CD4-positive, alpha-beta T cell (primary cell): ENCODE data around the gene WDR59. TPM values are rescaled to one million over a fixed set of nuclear protein-coding genes. Genes with fewer than 3 reads are reported as not detected.
"Not testable (repeated sequence)": the region's sequence is repeated elsewhere in the genome, so short reads cannot be mapped to it uniquely, and the experiment has no call there.

Source experiments
- ATAC-seq: fragments of 200-7000 bp; cut with Tn5 transposase; one replicate; pipeline ENCODE4 v1.10.0; 2022; ENCODE audit warnings: mild to moderate bottlenecking; ENCODE audit not compliant: poor library complexity
- CTCF ChIA-PET: fragments of 350-600 bp; sonication (Branson Sonifier 250); formaldehyde crosslinking; loops from one replicate; lab custom pipeline; 2021; ENCODE audit warnings: antibody characterized with exemption, inconsistent platforms; lab: Charles Lee
- POLR2A ChIA-PET: fragments of 350-600 bp; sonication (Branson Sonifier 250); formaldehyde crosslinking; loops from one replicate; lab custom pipeline; 2021; ENCODE audit warnings: antibody characterized with exemption, inconsistent platforms; lab: Charles Lee
- DNase-seq, 14 experiments: peaks; one replicate each; pipeline ENCODE4 v3.0.0-alpha.2; 2013 to 2020; ENCODE audit warnings: mixed read lengths in 2 of 14
- H3K27ac ChIP-seq, 2 donors: one replicate each; pipeline versions ENCODE4 v1.5.1 to v1.7.0; 2013; ENCODE audit warnings: low read length in 2 of 2, low read depth in 1 of 2, mild to moderate bottlenecking in 1 of 2
- H3K27me3 ChIP-seq, 2 experiments: 1 replicate in 1 of 2; 2 replicates in 1 of 2; pipeline versions ENCODE4 v1.6.1 to v1.7.0; 2013; ENCODE audit warnings: low read length in 2 of 2, control low read depth in 1 of 2, mild to moderate bottlenecking in 1 of 2, moderate library complexity in 1 of 2; ENCODE audit not compliant: insufficient read depth in 2 of 2, control insufficient read depth in 1 of 2
- H3K36me3 ChIP-seq: one replicate; pipeline ENCODE4 v1.6.1; 2013; ENCODE audit warnings: low read length, control low read depth; ENCODE audit not compliant: insufficient read depth
- H3K4me1 ChIP-seq: one replicate; pipeline ENCODE4 v1.6.1; 2013; ENCODE audit warnings: low read length, control low read depth; ENCODE audit not compliant: insufficient read depth
- H3K4me3 ChIP-seq: one replicate; pipeline ENCODE4 v1.5.1; 2013; ENCODE audit warnings: mild to moderate bottlenecking, low read length, moderate library complexity
- H3K9me3 ChIP-seq, 2 experiments: 1 replicate in 1 of 2; 2 replicates in 1 of 2; pipeline versions ENCODE4 v1.6.1 to v1.7.0; 2013; ENCODE audit warnings: low read length in 2 of 2, mild to moderate bottlenecking in 2 of 2, control low read depth in 1 of 2, moderate library complexity in 1 of 2; ENCODE audit not compliant: control insufficient read depth in 1 of 2, insufficient read depth in 1 of 2
- H3K27ac Mint-ChIP-seq: one replicate; pipeline ENCODE4 v1.8.0; 2020; ENCODE audit warnings: mixed read lengths
- H3K27me3 Mint-ChIP-seq: one replicate; pipeline ENCODE4 v1.8.0; 2021; ENCODE audit warnings: mixed read lengths
- H3K36me3 Mint-ChIP-seq: one replicate; pipeline ENCODE4 v1.8.0; 2021; ENCODE audit warnings: low read depth, mixed read lengths
- H3K4me1 Mint-ChIP-seq: one replicate; pipeline ENCODE4 v1.8.0; 2021; ENCODE audit warnings: low read depth, mixed read lengths
- H3K4me3 Mint-ChIP-seq: one replicate; pipeline ENCODE4 v1.8.0; 2020; ENCODE audit warnings: mild to moderate bottlenecking, mixed read lengths
- H3K9me3 Mint-ChIP-seq: one replicate; pipeline ENCODE4 v1.8.0; 2020; ENCODE audit warnings: mixed read lengths
- CTCF ChIP-seq: fragments of 200-600 bp; IDR thresholded peaks from one replicate; pipeline ENCODE4 v1.8.0; 2022; ENCODE audit warnings: antibody characterized with exemption, mild to moderate bottlenecking
- intact Hi-C, 2 experiments: fragments of 100-400 bp; cut with DNase I in 1 of 2; cut with micrococcal nuclease in 1 of 2; formaldehyde crosslinking; loops; one replicate each; pipeline versions ENCODE4 v1.15.1 to v1.9.0; 2023 to 2025; cut with DNase I, micrococcal nuclease
- total RNA-seq, 174 experiments: library from RNA in 2 of 174; stranded (reverse) in 2 of 174; gene quantifications; one replicate each; pipeline ENCODE4 v1.2.3 and lab custom pipeline; 2021 to 2026

The WDR59 gene
- total RNA-seq, 2 experiments from 2014 or later = 60.2 to 67.2 TPM

- Histone ChIP-seq H3K27ac (no peak overlapping the region), H3K4me1 (no peaks in the 10 kb centered on the region), H3K36me3 (no peaks in the 10 kb centered on the region), H3K27me3 (no peaks in the 10 kb centered on the region), H3K9me3 (no peaks in the 10 kb centered on the region), H3K4me3 (no peak overlapping the region)
- DNase-seq (no peak), ATAC-seq (no peak)
- no peaks in the 10 kb centered on the region for H3K9me3 Mint-ChIP-seq
- H3K27me3 Mint-ChIP-seq = no peaks in the 10 kb centered on the region
- intact Hi-C loops = no loop called here
- ChIA-PET POLR2A (interaction anchor here (0.9 kb wide), 1 partner anchor 15 kb away, joined by 3 read pairs; no protein-coding TSS in a partner anchor), CTCF (interaction anchor here (0.6 kb wide), 1 partner anchor 34 kb away, joined by 3 read pairs; no protein-coding TSS in a partner anchor)
- no peaks in the 10 kb centered on the region for H3K4me1 Mint-ChIP-seq
- no peak for TF ChIP-seq CTCF
- H3K27ac Mint-ChIP-seq = no peak overlapping the region
- H3K4me3 Mint-ChIP-seq = no peak overlapping the region
- H3K36me3 Mint-ChIP-seq = no peaks in the 10 kb centered on the region
Observed at GRCh38 chr16:74847202-74847601, 137.7 kb downstream of the WDR59 start.

- POLR2A ChIA-PET = interaction anchor here (0.9 kb wide), 1 partner anchor 15 kb away, joined by 3 read pairs; no protein-coding TSS in a partner anchor
Observed at GRCh38 chr16:74846714-74847113, 138.2 kb downstream of the WDR59 start.

GRCh38 chr16:74844041-74844980, 140.6 kb downstream of the WDR59 start:
- no peaks in the 10 kb centered on the region for H3K36me3 Mint-ChIP-seq
- no peak overlapping the region for H3K27ac Mint-ChIP-seq
- Histone ChIP-seq H3K27ac (no peak overlapping the region), H3K27me3 (no peaks in the 10 kb centered on the region), H3K36me3 (no peaks in the 10 kb centered on the region), H3K9me3 (no peaks in the 10 kb centered on the region), H3K4me1 (no peaks in the 10 kb centered on the region), H3K4me3 (no peak overlapping the region)
- ATAC-seq (no peak), DNase-seq (no peak)
- CTCF ChIA-PET = interaction anchor here (0.8 to 0.9 kb wide), 2 partner anchors 18 to 19 kb away, joined by 3 read pairs; no protein-coding TSS in a partner anchor
- no peaks in the 10 kb centered on the region for H3K9me3 Mint-ChIP-seq
- no peaks in the 10 kb centered on the region for H3K4me1 Mint-ChIP-seq
- TF ChIP-seq CTCF = no peak
- POLR2A ChIA-PET = no interaction called here
- H3K27me3 Mint-ChIP-seq = no peaks in the 10 kb centered on the region
- no peak overlapping the region for H3K4me3 Mint-ChIP-seq
- intact Hi-C loops = no loop called here

More at GRCh38 chr16:74846714-74847113, 138.2 kb downstream of the WDR59 start:
- Mint-ChIP-seq H3K9me3 (no peaks in the 10 kb centered on the region), H3K27me3 (no peaks in the 10 kb centered on the region), H3K4me3 (no peak overlapping the region), H3K27ac (no peak overlapping the region), H3K4me1 (no peaks in the 10 kb centered on the region), H3K36me3 (no peaks in the 10 kb centered on the region)
- CTCF ChIA-PET = no interaction called here
- no peaks in the 10 kb centered on the region for H3K4me1 ChIP-seq
- TF ChIP-seq CTCF = no peak
- no peak for DNase-seq
- H3K4me3 ChIP-seq = no peak overlapping the region
- no peak for ATAC-seq
- H3K27ac ChIP-seq = no peak overlapping the region
- intact Hi-C loops = no loop called here
- no peaks in the 10 kb centered on the region for H3K9me3 ChIP-seq
- H3K27me3 ChIP-seq = no peaks in the 10 kb centered on the region
- H3K36me3 ChIP-seq = no peaks in the 10 kb centered on the region

- H3K27me3 ChIP-seq, H3K4me1 ChIP-seq, H3K36me3 Mint-ChIP-seq, intact Hi-C loops, H3K27me3 Mint-ChIP-seq, H3K4me3 ChIP-seq, H3K27ac Mint-ChIP-seq, H3K36me3 ChIP-seq, H3K4me3 Mint-ChIP-seq, H3K27ac ChIP-seq, H3K9me3 ChIP-seq, DNase-seq, H3K4me1 Mint-ChIP-seq, ATAC-seq, POLR2A ChIA-PET, H3K9me3 Mint-ChIP-seq: not testable (repeated sequence)
- CTCF ChIA-PET = interaction anchor here (0.9 kb wide), 1 partner anchor 19 kb away, joined by 3 read pairs; no protein-coding TSS in a partner anchor
Observed at GRCh38 chr16:74843381-74844035, 141.4 kb downstream of the WDR59 start.
